Cardiac muscle cell (in vitro differentiated cells and primary cell): ENCODE results near the gene DAB2IP. TPM values are rescaled to one million over a fixed set of nuclear protein-coding genes. Genes with fewer than 3 reads are reported as not detected.
A peak's percentile ranks its signal among the peaks of the same experiment; 100 is the strongest.

Experiments used
- DNase-seq, 2 donors: peaks; one replicate each; pipeline versions ENCODE4 v3.0.0 to v3.0.0-alpha.2; 2010 to 2017; ENCODE audit warnings: low read depth in 1 of 2, low spot score in 1 of 2
- H3K27ac ChIP-seq: fragments of 200-600 bp; sonication (generic); 2 replicates; pipeline ENCODE4 v1.5.1; 2016
- H3K27me3 ChIP-seq: fragments of 200-600 bp; sonication (generic); 2 replicates; pipeline ENCODE4 v1.6.0; 2016; ENCODE audit warnings: control low read depth
- H3K36me3 ChIP-seq: fragments of 200-600 bp; sonication (generic); 2 replicates; pipeline ENCODE4 v1.5.1; 2016; ENCODE audit warnings: control low read depth
- H3K4me1 ChIP-seq: fragments of 200-600 bp; sonication (generic); 2 replicates; pipeline ENCODE4 v1.8.1; 2017; ENCODE audit warnings: low read depth, mild to moderate bottlenecking, mixed run types
- H3K4me3 ChIP-seq: fragments of 200-600 bp; sonication (generic); 2 replicates; pipeline ENCODE4 v1.5.1; 2016; ENCODE audit warnings: mild to moderate bottlenecking
- H3K9me3 ChIP-seq: fragments of 200-600 bp; sonication (generic); 2 replicates; pipeline ENCODE4 v1.5.1; 2017; ENCODE audit warnings: low read depth, mild to moderate bottlenecking, control low read depth
- polyA plus RNA-seq: library from polyadenylated mRNA; unstranded; fragments of >200 nt; fragmentation: Nextera tagmentation; extraction: Ambion mirVana; gene quantifications from 2 replicates; pipeline ENCODE4 v1.2.1, GENCODE V29; 2016
- total RNA-seq: library from RNA; depleted of rRNA; stranded (reverse); fragments of >200 nt; gene quantifications from 2 replicates; pipeline ENCODE4 v1.2.3, GENCODE V29; 2016
- TF ChIP-seq, protein P1 (sequence below): IDR thresholded peaks from 2 replicates; pipeline ENCODE4 v1.5.1; 2012; ENCODE audit warnings: low read depth, mild to moderate bottlenecking, low read length

DAB2IP gene
- total and polyA plus RNA-seq, 2 experiments from 2014 or later = 25.7 to 105 TPM

DNA sequence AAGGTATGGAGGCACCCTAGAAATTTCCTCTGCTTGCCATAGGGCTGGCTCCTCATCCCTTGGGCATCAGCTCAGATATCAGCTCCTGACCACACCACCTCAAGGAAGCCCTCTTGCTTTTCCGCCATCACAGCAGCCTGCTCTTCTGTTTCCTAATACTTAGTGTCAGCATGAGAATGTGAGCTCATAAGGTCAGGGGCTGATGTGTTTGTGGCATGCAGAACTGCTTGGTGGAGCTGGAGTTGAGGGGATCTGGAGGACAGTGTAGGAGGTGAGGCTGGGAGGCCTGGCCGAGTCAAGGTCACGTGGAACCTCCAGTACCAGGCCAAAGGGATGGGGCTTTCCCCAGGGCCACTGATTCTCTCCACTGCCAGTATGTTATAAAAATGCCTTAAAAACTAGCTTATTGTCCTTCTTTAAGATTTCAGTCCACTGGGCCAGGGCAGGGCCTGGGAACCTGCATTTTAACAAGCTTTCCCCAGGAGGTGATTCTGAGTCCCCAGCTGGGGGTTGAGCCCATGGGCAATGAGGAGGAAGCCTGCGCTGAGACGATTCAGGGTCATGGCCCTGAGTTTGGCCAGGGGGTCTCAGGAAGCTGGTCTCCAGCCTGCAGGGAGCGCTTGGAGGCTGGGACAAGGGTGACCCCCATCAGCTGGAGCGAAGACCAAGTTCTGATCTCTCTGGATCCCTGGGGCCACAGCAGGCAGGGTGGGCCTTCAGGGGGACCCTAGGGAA, 28.6 kb downstream of the DAB2IP start:
- H3K36me3 ChIP-seq = peaks cover 9% of the 10 kb centered on the region
- H3K4me1 ChIP-seq = peaks cover 9% of the 10 kb centered on the region
- H3K27me3 ChIP-seq = no peaks in the 10 kb centered on the region
- no peak overlapping the region for H3K4me3 ChIP-seq
- no peak overlapping the region for H3K27ac ChIP-seq
- no peak for DNase-seq
- TF ChIP-seq, protein P1, sequence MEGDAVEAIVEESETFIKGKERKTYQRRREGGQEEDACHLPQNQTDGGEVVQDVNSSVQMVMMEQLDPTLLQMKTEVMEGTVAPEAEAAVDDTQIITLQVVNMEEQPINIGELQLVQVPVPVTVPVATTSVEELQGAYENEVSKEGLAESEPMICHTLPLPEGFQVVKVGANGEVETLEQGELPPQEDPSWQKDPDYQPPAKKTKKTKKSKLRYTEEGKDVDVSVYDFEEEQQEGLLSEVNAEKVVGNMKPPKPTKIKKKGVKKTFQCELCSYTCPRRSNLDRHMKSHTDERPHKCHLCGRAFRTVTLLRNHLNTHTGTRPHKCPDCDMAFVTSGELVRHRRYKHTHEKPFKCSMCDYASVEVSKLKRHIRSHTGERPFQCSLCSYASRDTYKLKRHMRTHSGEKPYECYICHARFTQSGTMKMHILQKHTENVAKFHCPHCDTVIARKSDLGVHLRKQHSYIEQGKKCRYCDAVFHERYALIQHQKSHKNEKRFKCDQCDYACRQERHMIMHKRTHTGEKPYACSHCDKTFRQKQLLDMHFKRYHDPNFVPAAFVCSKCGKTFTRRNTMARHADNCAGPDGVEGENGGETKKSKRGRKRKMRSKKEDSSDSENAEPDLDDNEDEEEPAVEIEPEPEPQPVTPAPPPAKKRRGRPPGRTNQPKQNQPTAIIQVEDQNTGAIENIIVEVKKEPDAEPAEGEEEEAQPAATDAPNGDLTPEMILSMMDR = no peak
- H3K9me3 ChIP-seq = no peaks in the 10 kb centered on the region

DNA sequence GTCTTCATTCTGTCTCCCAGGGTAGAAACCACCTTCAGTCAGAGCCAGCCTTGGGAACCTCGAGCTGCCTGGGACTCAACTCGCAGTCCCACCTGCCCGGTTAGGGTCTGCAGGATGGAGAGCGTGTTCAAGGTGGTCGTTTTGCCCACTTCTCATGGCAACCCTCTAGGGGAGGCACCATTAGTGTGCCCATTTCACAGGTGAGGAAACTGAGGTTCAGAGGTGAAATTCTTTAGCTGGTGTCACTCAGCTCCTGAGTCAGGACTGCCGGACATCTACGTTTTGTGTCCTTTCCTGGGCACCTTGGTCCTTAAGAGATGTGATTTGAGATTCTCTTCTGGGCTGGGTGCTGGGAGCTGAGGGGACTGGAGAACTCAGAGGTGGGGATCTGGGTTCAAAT, 30.0 kb downstream of the DAB2IP start:
- H3K36me3 ChIP-seq = peaks cover 9% of the 10 kb centered on the region
- H3K9me3 ChIP-seq = no peaks in the 10 kb centered on the region
- DNase-seq = no peak
- H3K4me1 ChIP-seq = peaks cover 3% of the 10 kb centered on the region
- H3K4me3 ChIP-seq = no peak overlapping the region
- H3K27ac ChIP-seq = no peak overlapping the region
- H3K27me3 ChIP-seq = no peaks in the 10 kb centered on the region
- TF ChIP-seq, protein P1 = no peak

DNA sequence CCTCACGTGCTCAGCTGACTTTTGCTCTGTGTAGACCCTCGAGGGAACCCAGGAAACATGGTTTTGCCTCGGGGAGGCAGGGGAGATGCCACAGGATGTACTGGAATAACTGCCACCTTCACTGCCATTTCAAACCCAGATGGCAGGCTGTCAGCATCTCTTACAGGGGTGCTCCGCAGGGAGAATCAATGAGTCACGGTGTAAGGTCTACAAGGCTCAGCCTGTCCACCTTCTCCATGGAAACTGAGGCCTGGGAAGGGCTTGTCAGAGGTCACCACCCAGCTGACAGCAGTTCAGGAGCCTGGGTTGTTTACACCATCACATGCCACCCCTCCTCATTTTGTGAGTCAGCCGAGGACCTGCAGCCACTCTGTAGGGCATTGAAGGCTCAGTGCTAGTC, 30.8 kb downstream of the DAB2IP start:
- H3K27me3 ChIP-seq = no peaks in the 10 kb centered on the region
- H3K9me3 ChIP-seq = no peaks in the 10 kb centered on the region
- peaks cover 9% of the 10 kb centered on the region for H3K36me3 ChIP-seq
- peaks cover 3% of the 10 kb centered on the region for H3K4me1 ChIP-seq
- no peak overlapping the region for H3K4me3 ChIP-seq
- peak overlapping the region; percentile 23 for H3K27ac ChIP-seq
- DNase-seq = no peak
- TF ChIP-seq, protein P1 = no peak

DNA sequence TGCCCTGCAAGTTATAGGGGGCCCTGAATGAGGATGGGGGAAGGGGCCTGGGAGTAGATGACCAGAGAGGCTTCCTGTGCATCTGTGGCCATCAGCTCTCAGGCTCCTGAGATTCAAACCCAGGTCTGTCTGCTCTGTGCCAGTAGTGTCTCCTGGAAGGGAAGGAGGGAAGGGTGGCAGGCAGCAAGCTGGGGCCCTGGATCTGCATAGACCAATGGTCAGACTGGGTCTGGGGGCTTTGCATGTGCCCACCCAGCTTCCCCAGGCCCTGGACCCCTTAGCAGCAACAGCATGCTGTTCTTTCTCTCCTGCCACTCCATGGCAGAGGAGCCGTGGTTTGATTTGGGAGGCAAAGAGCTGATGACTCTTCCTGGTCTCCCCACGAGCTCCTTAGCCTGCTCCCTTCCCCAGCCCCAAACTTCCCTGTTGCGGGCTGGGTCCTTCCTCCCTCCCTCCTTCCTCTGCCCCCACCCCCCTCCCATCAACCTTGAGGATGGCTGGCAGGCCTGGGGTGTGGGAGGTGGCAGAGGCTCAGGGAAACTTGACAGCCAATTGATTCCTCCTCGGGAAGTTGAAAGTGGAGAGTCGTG, 31.6 kb downstream of the DAB2IP start:
- Histone ChIP-seq H3K9me3 (no peaks in the 10 kb centered on the region), H3K27me3 (no peaks in the 10 kb centered on the region), H3K4me3 (no peak overlapping the region), H3K27ac (peak overlapping the region; percentile 56), H3K4me1 (peaks cover 3% of the 10 kb centered on the region), H3K36me3 (peaks cover 9% of the 10 kb centered on the region)
- TF ChIP-seq, protein P1 = no peak
- DNase-seq = no peak

DNA sequence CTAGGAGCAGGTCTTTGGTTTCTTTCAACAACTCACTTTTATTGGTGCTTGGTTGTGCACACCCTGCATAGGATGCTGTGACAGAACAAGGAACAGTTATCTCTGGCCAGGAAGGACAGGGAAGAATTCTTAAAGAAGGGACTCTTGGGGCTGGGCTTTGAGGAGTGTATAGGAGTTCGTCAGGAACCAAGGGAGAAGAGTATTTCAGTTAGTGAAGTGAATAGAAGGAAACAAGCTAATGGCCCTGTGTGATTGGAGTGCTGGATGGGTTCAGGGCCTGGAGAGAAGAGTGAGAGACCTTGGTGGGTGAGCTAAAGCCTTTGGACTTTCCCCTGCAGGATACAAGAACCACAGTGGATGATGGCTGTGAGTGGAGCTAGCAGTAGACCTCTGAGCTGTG, 32.2 kb downstream of the DAB2IP start:
- peaks cover 9% of the 10 kb centered on the region for H3K36me3 ChIP-seq
- no peak overlapping the region for H3K4me3 ChIP-seq
- peaks cover 3% of the 10 kb centered on the region for H3K4me1 ChIP-seq
- no peak for DNase-seq
- H3K27me3 ChIP-seq = no peaks in the 10 kb centered on the region
- TF ChIP-seq, protein P1 = no peak
- no peak overlapping the region for H3K27ac ChIP-seq
- H3K9me3 ChIP-seq = no peaks in the 10 kb centered on the region
